Stomach (tissue), 9 donors: ENCODE measurements around the gene PPP2R2C. TPM values are rescaled to one million over a fixed set of nuclear protein-coding genes. Genes with fewer than 3 reads are reported as not detected.

Experiments used
- DNase-seq, 2 donors: peaks; one replicate each; pipeline versions ENCODE4 v3.0.0 to v3.0.0-alpha.2; 2013 to 2019
- H3K27ac ChIP-seq, 5 donors: fragments of 200-600 bp in 4 of 5; sonication (generic) in 4 of 5; one replicate each; pipeline ENCODE4 v1.5.1; 2013 to 2019; ENCODE audit warnings: mild to moderate bottlenecking in 1 of 5, moderate library complexity in 1 of 5
- H3K27me3 ChIP-seq, 3 donors: fragments of 200-600 bp; sonication (generic); one replicate each; pipeline ENCODE4 v1.5.1; 2017 to 2019; ENCODE audit warnings: mixed run types in 1 of 3
- H3K36me3 ChIP-seq, 4 donors: fragments of 200-600 bp; sonication (generic); 1 replicate in 3 of 4; 2 replicates in 1 of 4; pipeline ENCODE4 v1.5.1; 2016 to 2019
- H3K4me1 ChIP-seq, 4 donors: fragments of 200-600 bp; sonication (generic); one replicate each; pipeline ENCODE4 v1.5.1; 2016 to 2019
- H3K4me3 ChIP-seq, 4 donors: fragments of 200-600 bp; sonication (generic) in 3 of 4; one replicate each; pipeline ENCODE4 v1.5.1; 2016 to 2019; ENCODE audit warnings: mild to moderate bottlenecking in 1 of 4
- H3K9me3 ChIP-seq, 4 donors: fragments of 200-600 bp; sonication (generic); one replicate each; pipeline ENCODE4 v1.5.1; 2016 to 2019
- CTCF ChIP-seq, 7 experiments: fragments of 450-650 bp in 4 of 7; fragments of 200-600 bp in 3 of 7; sonication (generic) in 3 of 7; IDR thresholded peaks; one replicate each; pipeline ENCODE4 v1.5.1; 2016 to 2019; ENCODE audit warnings: antibody characterized with exemption in 7 of 7, control low read depth in 2 of 7, mild to moderate bottlenecking in 1 of 7
- EP300 ChIP-seq: sonication (generic); formaldehyde crosslinking; IDR thresholded peaks from one replicate; pipeline ENCODE4 v1.6.1; 2017; ENCODE audit warnings: antibody characterized with exemption
- POLR2A ChIP-seq, 4 donors: fragments of 450-650 bp; IDR thresholded peaks; one replicate each; pipeline ENCODE4 v1.6.1; 2016; ENCODE audit warnings: antibody characterized with exemption in 4 of 4, control low read depth in 2 of 4, mild to moderate bottlenecking in 1 of 4, moderate library complexity in 1 of 4
- POLR2AphosphoS5 ChIP-seq, 3 donors: sonication (generic); formaldehyde crosslinking; IDR thresholded peaks; one replicate each; pipeline ENCODE4 v1.6.1; 2016; ENCODE audit warnings: antibody characterized with exemption in 3 of 3
- WGBS, 5 donors: extraction: QIAGEN DNeasy Blood & Tissue Kit in 3 of 5; methylation state at CpG; one replicate each; pipeline versions ENCODE4 v1.1.5 to v1.1.7; 2013 to 2018; 5-methylcytosine and 5-hydroxymethylcytosine counted together
- intact Hi-C: fragments of 100-400 bp; cut with DNase I; formaldehyde crosslinking; loops from one replicate; pipeline ENCODE4 v1.15.1; 2023; ENCODE audit warnings: low total_unique reads
- polyA plus RNA-seq, 3 donors: library from polyadenylated mRNA; stranded (reverse); fragments of 200-250 nt; gene quantifications; one replicate each; pipeline ENCODE4 v1.2.3, GENCODE V29; 2013
- total RNA-seq, 5 donors: library from RNA; depleted of rRNA; stranded (reverse); fragments of >200 nt; gene quantifications; one replicate each; pipeline versions ENCODE4 v1.1.0 to v1.2.3, GENCODE V29; 2014 to 2016
- donor health status: healthy with polysubstance abuse.
- donor health status: Bipolar disorder and iron deficiency.
- donor health status: healthy.

Gene PPP2R2C
- total and polyA plus RNA-seq, 8 donors = 1.4 to 5.0 (median 1.5) TPM; not detected in 5

GRCh38 chr4:6345096-6345830, 127.2 kb downstream of the PPP2R2C start:
- WGBS, 5 donors = 80 to 82% (median 80%) methylated on average over 27 of the region's 27 CpGs
- Histone ChIP-seq H3K4me3 (no peak overlapping the region), H3K9me3 (no peaks in the 10 kb centered on the region), H3K27ac (no peak overlapping the region), H3K36me3 (no peaks in the 10 kb centered on the region), H3K4me1 (no peaks in the 10 kb centered on the region), H3K27me3 (peaks cover 0 to 45% (median 4%) of the 10 kb centered on the region in 3 donors)
- no peak for TF ChIP-seq CTCF (IDR thresholded peaks at IDR 0.05)
- TF ChIP-seq POLR2AphosphoS5 (IDR thresholded peaks at IDR 0.05) = no peak
- no peak for TF ChIP-seq POLR2A (IDR thresholded peaks at IDR 0.05)
- TF ChIP-seq EP300 = no peak
- no peak for DNase-seq
- intact Hi-C loops = no loop called here

GRCh38 chr4:6343939-6344408, 128.4 kb downstream of the PPP2R2C start:
- peak; percentile 28 to 65 for DNase-seq
- TF ChIP-seq POLR2AphosphoS5 (IDR thresholded peaks at IDR 0.05) (peak in 1 of 3 donors; percentile 13), POLR2A (IDR thresholded peaks at IDR 0.05) (no peak)
- H3K9me3 ChIP-seq = no peaks in the 10 kb centered on the region
- no peak overlapping the region for H3K4me3 ChIP-seq
- no peaks in the 10 kb centered on the region for H3K4me1 ChIP-seq
- intact Hi-C loops = no loop called here
- peaks cover 0 to 46% (median 4%) of the 10 kb centered on the region in 3 donors for H3K27me3 ChIP-seq
- WGBS, 5 donors = 61 to 70% (median 68%) methylated on average over 11 of the region's 11 CpGs
- no peaks in the 10 kb centered on the region for H3K36me3 ChIP-seq
- no peak overlapping the region for H3K27ac ChIP-seq

- H3K4me1 ChIP-seq = peaks cover 0 to 9% (median 0%) of the 10 kb centered on the region in 4 donors
- H3K27me3 ChIP-seq = peaks cover 0 to 46% (median 4%) of the 10 kb centered on the region in 3 donors
- 66 to 79% (median 75%) methylated on average over 23 of the region's 23 CpGs for WGBS, 5 donors
- H3K27ac ChIP-seq = no peak overlapping the region
- no peaks in the 10 kb centered on the region for H3K36me3 ChIP-seq
- no peak overlapping the region for H3K4me3 ChIP-seq
- TF ChIP-seq POLR2AphosphoS5 (IDR thresholded peaks at IDR 0.05) (no peak), EP300 (no peak), CTCF (IDR thresholded peaks at IDR 0.05) (no peak), POLR2A (IDR thresholded peaks at IDR 0.05) (no peak)
- no peaks in the 10 kb centered on the region for H3K9me3 ChIP-seq
- DNase-seq = peak in 1 of 2 donors; percentile 67
- intact Hi-C loops = no loop called here
These were observed 129.7 kb downstream of the PPP2R2C start for GRCh38 chr4:6342530-6343293.

- intact Hi-C loops = no loop called here
- Histone ChIP-seq H3K27me3 (peaks cover 0 to 43% (median 0%) of the 10 kb centered on the region in 3 donors), H3K9me3 (no peaks in the 10 kb centered on the region), H3K36me3 (no peaks in the 10 kb centered on the region), H3K4me3 (no peak overlapping the region), H3K4me1 (peaks cover 4 to 14% (median 5%) of the 10 kb centered on the region in 4 donors), H3K27ac (no peak overlapping the region)
- no peak for DNase-seq
- 35 to 55% (median 43%) methylated on average over 6 of the region's 6 CpGs for WGBS, 5 donors
- TF ChIP-seq POLR2A (IDR thresholded peaks at IDR 0.05) = no peak
- TF ChIP-seq POLR2AphosphoS5 (IDR thresholded peaks at IDR 0.05) = no peak
- no peak for TF ChIP-seq EP300
- no peak for TF ChIP-seq CTCF (IDR thresholded peaks at IDR 0.05)
These were observed 130.7 kb downstream of the PPP2R2C start for GRCh38 chr4:6341696-6342095.
